ENCODE measurements around the gene PRRT3.

- TF ChIP-seq CTCF (IDR thresholded peaks at IDR 0.05), result no peak
- no peak for TF ChIP-seq POLR2A (IDR thresholded peaks at IDR 0.05)
These were observed 52.9 kb downstream of the PRRT3 start for GRCh38 chr3:9899289-9899791.
